GM12878 (cell line): Measurements from ENCODE around the gene STK10.

Source experiments
- BHLHE40 ChIP-seq, 2 experiments: fragments of 450-650 bp in 1 of 2; IDR thresholded peaks; 2 replicates each; pipeline ENCODE4 v1.6.1; 2011 to 2017; ENCODE audit warnings: low read depth in 2 of 2, borderline replicate concordance in 1 of 2, improper control_type of control experiment in 1 of 2, low read length in 1 of 2, mild to moderate bottlenecking in 1 of 2
- POLR2A ChIP-seq: IDR thresholded peaks from 2 replicates; pipeline ENCODE4 v1.6.1; 2011; ENCODE audit warnings: low read depth, mild to moderate bottlenecking, low read length

- TF ChIP-seq BHLHE40 (IDR thresholded peaks at IDR 0.05; ENCODE audit: borderline replicate concordance in 1 of 2, low read depth in 2 of 2, low read length in 1 of 2) (no peak), POLR2A (no peak)
These were observed 182.2 kb downstream of the STK10 start for GRCh38 chr5:172005708-172006320.
